Loucy (cell line): ENCODE measurements around the gene WDR83.

Experiments
- CTCF ChIP-seq: fragments of 200-600 bp; sonication (generic); conservative IDR thresholded peaks from 2 replicates; pipeline ENCODE4 v1.5.1; 2014; ENCODE audit warnings: mild to moderate bottlenecking, antibody characterized with exemption, low read length
- EZH2phosphoT487 ChIP-seq: fragments of 200-600 bp; IDR thresholded peaks from 2 replicates; pipeline ENCODE4 v1.6.1; 2018; ENCODE audit warnings: antibody characterized with exemption, mild to moderate bottlenecking, moderate library complexity, borderline replicate concordance

- TF ChIP-seq CTCF (peak; percentile 88), EZH2phosphoT487 (no peak)
These were observed 9.8 kb downstream of the WDR83 start for GRCh38 chr19:12676384-12676792.
